Small intestine (tissue), 7 donors: ENCODE results near the gene DYNC1LI1. TPM values are rescaled to one million over a fixed set of nuclear protein-coding genes. Genes with fewer than 3 reads are reported as not detected.
"Not testable (repeated sequence)": the region's sequence is repeated elsewhere in the genome, so short reads cannot be mapped to it uniquely, and the experiment has no call there.

Experiments
- DNase-seq, 2 donors: peaks; one replicate each; pipeline versions ENCODE4 v3.0.0 to v3.0.0-alpha.2; 2013
- FAIRE-seq: peaks from 2 replicates; lab custom pipeline; 2012; peaks lifted over from hg19 to GRCh38; lab: Jason Lieb, UNC
- H3K27ac ChIP-seq, 3 donors: one replicate each; pipeline ENCODE4 v1.5.1; 2013; ENCODE audit warnings: low read length in 2 of 3, mild to moderate bottlenecking in 2 of 3, control low read depth in 1 of 3, inconsistent platforms in 1 of 3, low read depth in 1 of 3, moderate library complexity in 1 of 3
- H3K27me3 ChIP-seq, 3 donors: one replicate each; pipeline ENCODE4 v1.6.1; 2013; ENCODE audit warnings: low read length in 3 of 3, inconsistent platforms in 1 of 3; ENCODE audit not compliant: control insufficient read depth in 3 of 3, insufficient read depth in 3 of 3
- H3K36me3 ChIP-seq, 3 donors: one replicate each; pipeline ENCODE4 v1.6.1; 2013; ENCODE audit warnings: low read length in 3 of 3, inconsistent platforms in 1 of 3, low read depth in 1 of 3, mild to moderate bottlenecking in 1 of 3, moderate library complexity in 1 of 3; ENCODE audit not compliant: control insufficient read depth in 3 of 3, insufficient read depth in 2 of 3
- H3K4me1 ChIP-seq, 3 donors: one replicate each; pipeline ENCODE4 v1.6.1; 2013; ENCODE audit warnings: low read length in 2 of 3, inconsistent platforms in 1 of 3, low read depth in 1 of 3, mild to moderate bottlenecking in 1 of 3, moderate library complexity in 1 of 3; ENCODE audit not compliant: control insufficient read depth in 3 of 3, insufficient read depth in 2 of 3
- H3K4me3 ChIP-seq, 3 donors: one replicate each; pipeline ENCODE4 v1.5.1; 2013; ENCODE audit warnings: low read length in 3 of 3, control low read depth in 1 of 3, inconsistent platforms in 1 of 3, low read depth in 1 of 3, mild to moderate bottlenecking in 1 of 3, moderate library complexity in 1 of 3
- H3K9me3 ChIP-seq, 2 donors: one replicate each; pipeline ENCODE4 v1.6.1; 2013; ENCODE audit warnings: low read depth in 1 of 2, low read length in 1 of 2; ENCODE audit not compliant: control insufficient read depth in 2 of 2, insufficient read depth in 1 of 2
- WGBS, 3 donors: extraction: QIAGEN DNeasy Blood & Tissue Kit; methylation state at CpG; one replicate each; pipeline ENCODE4 v1.1.7; 2013; 5-methylcytosine and 5-hydroxymethylcytosine counted together
- polyA plus RNA-seq, 4 donors: library from polyadenylated mRNA; stranded (reverse) in 3 of 4; unstranded in 1 of 4; fragments of 200-250 nt in 3 of 4; fragments of 120-200 nt in 1 of 4; gene quantifications; one replicate each; pipeline versions ENCODE4 v1.2.1 to v1.2.3, GENCODE V29; 2013
- donor health status: healthy with polysubstance abuse.
- donor health status: control.
- donor health status: control.
- donor health status: Bipolar disorder and iron deficiency.
- donor health status: healthy.

The DYNC1LI1 gene
- polyA plus RNA-seq, 4 donors = 20.2 to 39.3 (median 26.4) TPM

GRCh38 chr3:32518921-32519320 is 51.7 kb downstream of the DYNC1LI1 start:
- not testable (repeated sequence) for H3K36me3 ChIP-seq, H3K27me3 ChIP-seq, H3K9me3 ChIP-seq, H3K27ac ChIP-seq, H3K4me1 ChIP-seq, H3K4me3 ChIP-seq, FAIRE-seq, DNase-seq
- WGBS, 3 donors = 95 to 97% (median 95%) methylated on average over 5 of the region's 5 CpGs

DNA sequence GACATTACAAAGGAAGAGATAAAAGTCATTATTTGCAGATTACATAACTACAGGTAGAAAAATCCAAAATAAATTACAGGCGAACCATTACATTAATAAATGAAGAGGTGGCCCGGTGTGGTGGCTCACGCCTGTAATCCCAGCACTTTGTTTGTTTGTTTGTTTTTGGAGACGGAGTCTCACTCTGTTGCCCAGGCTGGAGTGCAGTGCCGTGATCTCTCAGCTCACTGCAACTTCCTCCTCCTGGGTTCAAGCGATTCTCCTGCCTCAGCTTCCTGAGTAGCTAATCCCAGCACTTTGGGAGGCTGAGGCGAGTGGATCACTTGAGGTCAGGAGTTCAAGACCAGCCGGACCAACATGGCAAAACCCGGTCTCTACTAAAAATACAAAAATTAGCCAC is 53.9 kb downstream of the DYNC1LI1 start:
- WGBS, 3 donors = 84 to 92% (median 87%) methylated on average over 9 of the region's 9 CpGs
- not testable (repeated sequence) for FAIRE-seq, H3K36me3 ChIP-seq, H3K9me3 ChIP-seq, H3K4me1 ChIP-seq, H3K27me3 ChIP-seq, H3K27ac ChIP-seq, DNase-seq, H3K4me3 ChIP-seq

DNA sequence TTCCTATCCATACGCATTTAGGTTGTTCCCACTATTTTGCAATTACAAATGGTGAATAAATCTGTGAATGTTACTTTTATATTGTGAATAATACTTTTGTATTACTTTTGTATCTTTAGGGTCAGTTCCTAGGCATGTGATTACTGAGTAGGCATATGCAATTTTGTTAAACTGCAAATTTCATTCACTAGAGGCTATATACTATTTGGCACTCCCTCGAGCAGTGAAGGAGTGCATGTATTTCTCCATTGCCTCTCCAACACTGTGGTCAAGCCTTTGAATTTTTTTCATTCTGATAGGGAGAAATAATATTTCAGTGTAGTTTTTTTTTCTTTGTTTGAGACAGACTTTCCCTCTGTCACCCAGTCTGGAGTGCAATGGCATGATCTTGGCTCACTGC is 59.7 kb downstream of the DYNC1LI1 start:
- H3K9me3 ChIP-seq = no peaks in the 10 kb centered on the region
- no peak overlapping the region for H3K4me3 ChIP-seq
- peaks cover 0 to 27% (median 0%) of the 10 kb centered on the region in 3 donors for H3K4me1 ChIP-seq
- H3K27me3 ChIP-seq = no peaks in the 10 kb centered on the region
- no peak overlapping the region for H3K27ac ChIP-seq
- no peak for DNase-seq
- 80 to 94% (median 87%) methylated on average over 2 of the region's 2 CpGs for WGBS, 3 donors
- no peaks in the 10 kb centered on the region for H3K36me3 ChIP-seq
- FAIRE-seq = no peak

DNA sequence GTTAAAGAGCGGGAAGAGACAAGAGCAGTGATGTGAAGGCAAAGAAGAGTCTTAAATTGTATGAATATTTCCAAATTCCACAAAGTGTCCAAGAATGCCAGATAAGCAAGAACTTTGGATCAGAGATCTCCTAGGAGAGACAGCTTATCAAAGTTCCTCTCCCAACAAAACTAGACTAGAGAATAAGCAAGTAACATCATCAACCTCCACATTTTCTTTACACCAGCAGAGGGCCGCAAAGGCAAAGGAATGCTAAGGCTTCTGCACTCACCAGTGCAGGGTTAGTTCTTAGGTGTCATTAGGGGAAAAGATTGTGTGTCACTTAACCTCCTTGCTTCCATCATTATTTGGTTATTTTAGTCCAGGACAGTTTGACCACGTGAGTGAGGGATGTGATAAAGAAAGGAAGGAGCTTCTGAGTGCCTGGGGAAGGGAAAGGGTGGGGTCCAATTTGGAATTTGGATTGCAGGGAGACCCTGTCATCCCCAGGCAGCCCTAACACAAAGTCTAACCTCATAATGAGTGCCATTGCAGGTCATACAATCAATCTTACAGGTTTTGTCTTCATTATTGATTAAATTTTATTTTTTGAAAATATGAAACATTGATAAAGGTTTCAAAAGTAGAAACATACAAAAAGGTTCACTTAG is 60.5 kb downstream of the DYNC1LI1 start:
- Histone ChIP-seq H3K9me3 (no peaks in the 10 kb centered on the region), H3K27ac (no peak overlapping the region), H3K4me1 (peaks cover 0 to 27% (median 0%) of the 10 kb centered on the region in 3 donors), H3K27me3 (no peaks in the 10 kb centered on the region), H3K4me3 (no peak overlapping the region), H3K36me3 (no peaks in the 10 kb centered on the region)
- DNase-seq (peak; percentile 82), FAIRE-seq (no peak)
- WGBS, 3 donors = 32 to 41% (median 33%) methylated on average over 3 of the region's 3 CpGs

DNA sequence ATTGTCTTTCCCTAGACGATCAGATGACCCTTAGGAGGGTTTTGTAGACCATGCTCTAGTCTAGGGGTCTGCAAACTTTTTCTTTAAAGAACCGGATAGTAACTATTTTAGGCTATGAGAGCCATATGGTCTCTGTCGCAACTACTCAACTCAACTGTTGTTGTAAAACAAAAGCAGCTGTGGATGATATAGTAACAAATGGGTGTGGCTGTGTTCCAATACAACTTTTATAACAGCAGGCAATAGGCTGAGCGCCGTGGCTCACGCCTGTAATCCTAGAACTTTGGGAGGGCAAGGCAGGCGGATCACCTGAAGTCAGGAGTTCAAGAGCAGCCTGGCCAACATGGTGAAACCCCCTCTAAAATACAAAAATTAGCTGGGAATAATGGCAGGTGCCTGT is 61.9 kb downstream of the DYNC1LI1 start:
- FAIRE-seq = no peak
- 15 to 40% (median 31%) methylated on average over 7 of the region's 7 CpGs for WGBS, 3 donors

GRCh38 chr3:32506466-32506865 is 64.2 kb downstream of the DYNC1LI1 start:
- Histone ChIP-seq H3K4me1 (peaks cover 0 to 18% (median 2%) of the 10 kb centered on the region in 3 donors), H3K36me3 (no peaks in the 10 kb centered on the region), H3K4me3 (no peak overlapping the region), H3K27me3 (no peaks in the 10 kb centered on the region), H3K27ac (no peak overlapping the region), H3K9me3 (no peaks in the 10 kb centered on the region)
- no peak for FAIRE-seq
- WGBS, 3 donors = 63 to 71% (median 63%) methylated on average over 4 of the region's 4 CpGs
- no peak for DNase-seq

More for the DNA sequence above, 61.9 kb downstream of the DYNC1LI1 start:
- no peaks in the 10 kb centered on the region for H3K9me3 ChIP-seq
- no peak overlapping the region for H3K4me3 ChIP-seq
- peak; percentile 38 to 59 for DNase-seq
- peaks cover 0 to 27% (median 0%) of the 10 kb centered on the region in 3 donors for H3K4me1 ChIP-seq
- no peaks in the 10 kb centered on the region for H3K27me3 ChIP-seq
- no peak overlapping the region for H3K27ac ChIP-seq
- no peaks in the 10 kb centered on the region for H3K36me3 ChIP-seq

GRCh38 chr3:32502946-32503286 is 67.7 kb downstream of the DYNC1LI1 start:
- Histone ChIP-seq H3K4me1 (peaks cover 2 to 4% (median 2%) of the 10 kb centered on the region in 3 donors), H3K4me3 (peak overlapping the region; percentile 74 to 89 (median 83)), H3K9me3 (no peaks in the 10 kb centered on the region), H3K27me3 (no peaks in the 10 kb centered on the region), H3K27ac (peak overlapping the region in 2 of 3 donors; percentile 71 to 97), H3K36me3 (no peaks in the 10 kb centered on the region)
- WGBS, 3 donors = 0 to 1% (median 1%) methylated on average over 6 of the region's 6 CpGs
- FAIRE-seq (no peak), DNase-seq (no peak)

GRCh38 chr3:32502118-32502945 is 68.3 kb downstream of the DYNC1LI1 start, which contains the start of gene CMTM6:
Gene CMTM6, minus strand, starts transcription at chr3:32502852. Its CDS starts 107 bp downstream, at chr3:32502745.
- Histone ChIP-seq H3K27ac (peak within 1 kb of the TSS; percentile 81 to 97 (median 83)), H3K36me3 (no peaks in the 10 kb centered on the region), H3K4me1 (peaks cover 2 to 4% (median 2%) of the 10 kb centered on the region in 3 donors), H3K9me3 (no peaks in the 10 kb centered on the region), H3K4me3 (peak within 1 kb of the TSS; percentile 74 to 89 (median 83)), H3K27me3 (no peaks in the 10 kb centered on the region)
- WGBS, 3 donors = 0% methylated on average over 46 to 61 of the region's 61 CpGs
- FAIRE-seq = no peak
- DNase-seq = peak; percentile 82 to 88
